GM18511 (cell line): ENCODE measurements around the gene SDCBP2.

Experiments used
- ATAC-seq: cut with Tn5 transposase; IDR thresholded peaks from one replicate; pipeline ENCODE4 v1.9.1; 2021; ENCODE audit warnings: mild to moderate bottlenecking, moderate library complexity; ENCODE audit not compliant: unreplicated experiment

SDCBP2 gene

DNA sequence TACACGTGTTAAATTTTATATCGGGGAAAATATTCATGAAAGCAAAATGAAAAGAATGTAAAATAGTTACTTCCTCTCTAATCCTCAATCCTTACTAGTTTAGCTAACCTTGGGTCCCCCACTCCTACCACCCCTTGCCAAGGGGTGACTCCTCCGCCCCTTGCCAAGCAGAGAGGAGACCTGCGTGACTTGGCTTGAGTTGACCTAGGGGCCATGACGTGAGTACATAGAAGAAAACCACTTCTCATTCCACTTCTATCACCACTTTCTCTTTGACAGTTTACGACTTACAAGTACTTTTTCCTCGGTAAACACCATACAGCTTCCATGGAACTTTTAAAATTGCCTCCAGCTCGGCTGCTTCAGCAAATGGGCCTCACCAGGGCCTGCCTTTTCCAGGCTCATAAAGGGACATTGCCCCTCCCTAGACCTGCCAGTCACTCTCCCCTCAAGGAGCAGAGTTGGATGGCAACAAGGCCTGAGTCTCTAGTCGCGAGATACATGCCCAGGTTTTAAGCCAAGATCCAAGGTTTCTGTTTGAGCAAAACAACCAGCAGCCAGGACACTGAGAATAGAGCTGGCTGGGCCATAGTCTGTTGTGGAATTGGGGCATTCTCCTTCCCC lies 29.9 kb downstream of the SDCBP2 start:
- ATAC-seq: no peak

- ATAC-seq: no peak
Measured at GRCh38 chr20:1298166-1298565, 30.8 kb downstream of the SDCBP2 start.

DNA sequence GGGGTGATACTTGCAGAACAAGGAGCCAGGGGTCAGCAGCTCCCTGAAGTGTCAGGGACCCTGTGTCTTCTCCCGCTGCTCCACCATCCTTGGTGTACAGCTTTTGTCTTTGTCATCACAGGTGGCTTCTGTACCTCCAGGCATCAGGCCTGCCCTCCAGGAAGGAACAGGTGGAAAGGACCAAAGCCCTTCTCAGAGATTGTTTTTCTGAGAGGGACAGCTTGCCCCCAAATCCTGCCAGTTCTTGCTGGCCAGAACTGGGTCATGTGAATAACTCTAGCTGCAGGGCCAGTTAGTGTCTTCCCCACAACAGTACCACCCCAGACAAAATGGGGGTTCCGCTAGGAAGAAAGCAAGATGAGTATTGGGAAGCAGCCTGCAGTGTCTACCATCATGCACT lies 31.5 kb downstream of the SDCBP2 start:
- ATAC-seq: no peak

DNA sequence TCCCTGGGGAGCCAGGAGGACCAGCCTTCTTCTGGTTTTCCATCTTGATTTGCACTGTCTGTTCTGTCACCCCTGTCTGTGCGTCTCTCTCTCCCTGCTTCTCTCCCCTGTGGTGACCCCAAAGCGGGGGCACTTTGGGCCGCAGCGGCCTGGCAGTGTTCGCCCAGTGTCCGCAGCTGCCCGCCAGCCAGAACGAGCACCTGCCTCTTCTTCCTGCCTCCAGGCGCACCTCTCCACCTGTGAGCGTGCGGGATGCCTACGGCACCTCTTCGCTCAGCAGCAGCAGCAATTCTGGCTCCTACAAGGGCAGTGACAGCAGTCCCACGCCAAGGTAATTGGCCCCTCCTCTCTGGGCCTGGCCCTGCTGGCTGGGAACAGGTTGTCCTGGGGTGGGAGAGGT lies 32.0 kb downstream of the SDCBP2 start:
- ATAC-seq: no peak

DNA sequence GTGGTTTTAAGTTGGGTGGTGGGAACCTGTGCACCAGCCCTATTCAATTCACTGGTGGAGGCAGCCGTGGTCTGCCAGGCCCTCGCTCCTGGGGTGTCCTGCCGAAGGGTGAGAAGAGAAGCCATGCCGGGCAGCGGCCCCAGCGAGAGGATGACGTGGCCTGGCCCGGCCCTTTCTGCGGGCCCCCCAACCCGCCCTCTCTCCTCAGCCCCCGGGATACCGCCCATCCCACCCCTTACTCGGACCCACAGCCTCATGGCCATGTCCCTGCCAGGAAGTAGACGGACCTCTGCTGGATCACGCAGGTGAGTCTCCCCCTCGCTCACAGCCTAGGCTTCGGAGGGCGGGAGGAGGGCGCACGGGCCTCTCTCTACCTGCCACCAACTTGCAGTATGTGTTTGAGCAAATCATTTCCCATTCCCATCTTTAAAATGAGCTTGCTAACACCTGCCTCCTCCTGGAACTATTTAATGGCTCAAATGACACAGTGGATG lies 32.8 kb downstream of the SDCBP2 start:
- no peak for ATAC-seq

DNA sequence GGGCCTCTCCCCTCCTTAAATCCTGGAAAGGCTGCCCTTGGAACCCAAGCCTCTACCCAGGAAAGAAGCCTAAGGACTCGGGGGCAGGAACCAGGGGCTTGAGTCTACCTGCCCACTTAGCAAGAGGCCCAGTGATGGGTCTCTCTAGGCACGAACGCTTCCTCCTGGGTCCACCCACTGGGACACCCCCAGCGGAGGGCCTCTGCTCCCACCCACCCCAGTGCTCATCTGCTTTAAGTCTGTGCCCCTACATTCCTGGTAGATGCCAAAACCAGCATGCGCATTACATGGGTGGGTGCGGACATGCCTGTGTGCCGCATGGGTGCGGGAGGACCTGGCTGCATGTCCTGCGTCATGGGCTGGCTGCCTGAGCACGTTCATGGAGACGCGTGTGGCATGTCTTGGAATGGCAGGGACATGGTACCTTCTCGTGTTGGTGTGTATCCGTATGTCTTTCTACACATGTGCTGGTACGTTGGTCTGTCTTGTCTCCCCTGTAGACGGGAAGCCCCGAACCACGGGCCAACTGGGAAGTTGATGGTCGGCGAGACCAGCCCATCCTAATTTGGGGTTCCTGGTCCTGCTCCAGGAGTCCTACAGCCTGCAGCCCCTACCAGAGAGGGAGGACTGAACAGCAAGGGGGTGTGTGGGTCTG lies 33.5 kb downstream of the SDCBP2 start:
- ATAC-seq: no peak

DNA sequence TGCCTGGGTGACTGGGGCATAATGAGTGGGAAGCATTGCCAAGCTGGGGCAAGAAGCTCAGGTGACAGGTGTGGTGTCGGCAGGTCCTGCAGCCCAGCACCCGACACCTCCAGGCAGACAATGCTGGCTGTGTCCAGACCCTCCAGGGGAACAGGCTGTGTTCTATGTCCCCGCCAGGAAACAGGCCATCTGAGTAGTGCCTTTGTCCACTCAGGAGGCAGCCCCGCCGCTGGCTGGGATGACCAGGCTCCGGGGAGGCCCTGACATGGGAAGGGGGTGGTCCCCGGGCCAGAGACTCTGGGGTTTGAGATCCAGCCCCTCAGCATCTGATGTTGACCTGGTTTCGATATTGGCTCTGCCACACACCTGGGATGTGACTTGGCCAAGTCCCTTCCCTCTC lies 34.4 kb downstream of the SDCBP2 start:
- no peak for ATAC-seq

DNA sequence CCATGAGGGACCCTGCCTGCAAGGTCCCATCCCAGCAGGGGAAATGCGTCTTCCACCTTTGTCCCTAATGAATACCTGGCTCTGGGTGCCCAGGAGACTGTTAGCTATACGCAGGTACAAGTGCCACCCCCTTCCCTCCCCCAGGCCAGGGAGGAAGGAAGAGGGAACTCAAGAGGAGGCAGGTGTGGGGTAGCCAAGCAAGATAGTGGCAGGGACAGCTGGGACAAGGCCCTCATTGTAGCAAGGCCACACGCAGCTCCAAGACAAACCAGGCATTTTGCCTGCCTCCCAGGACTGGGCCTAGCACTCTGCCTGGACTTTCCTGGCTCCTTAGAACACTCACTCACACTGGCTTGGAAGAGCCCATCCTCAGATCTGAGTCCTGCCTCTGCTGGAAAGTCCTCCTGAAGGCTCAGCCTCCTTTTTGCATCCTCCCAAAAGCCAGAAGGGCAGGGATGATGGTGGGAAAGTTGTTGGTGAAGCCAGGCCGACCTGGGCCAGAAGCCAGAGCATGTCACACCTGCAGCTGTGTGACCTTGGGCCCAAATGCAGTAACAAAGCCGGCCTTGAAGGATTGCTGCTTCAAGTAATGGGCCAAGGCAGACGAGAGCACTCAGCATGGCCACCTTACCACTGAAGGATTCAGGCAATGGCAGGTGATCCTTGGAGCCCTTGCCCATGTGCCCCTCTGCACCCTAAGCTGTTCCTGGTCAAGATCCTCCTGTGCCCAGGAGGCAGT lies 35.1 kb downstream of the SDCBP2 start:
- no peak for ATAC-seq

- ATAC-seq: no peak
Measured at GRCh38 chr20:1292620-1293019, 36.3 kb downstream of the SDCBP2 start.

DNA sequence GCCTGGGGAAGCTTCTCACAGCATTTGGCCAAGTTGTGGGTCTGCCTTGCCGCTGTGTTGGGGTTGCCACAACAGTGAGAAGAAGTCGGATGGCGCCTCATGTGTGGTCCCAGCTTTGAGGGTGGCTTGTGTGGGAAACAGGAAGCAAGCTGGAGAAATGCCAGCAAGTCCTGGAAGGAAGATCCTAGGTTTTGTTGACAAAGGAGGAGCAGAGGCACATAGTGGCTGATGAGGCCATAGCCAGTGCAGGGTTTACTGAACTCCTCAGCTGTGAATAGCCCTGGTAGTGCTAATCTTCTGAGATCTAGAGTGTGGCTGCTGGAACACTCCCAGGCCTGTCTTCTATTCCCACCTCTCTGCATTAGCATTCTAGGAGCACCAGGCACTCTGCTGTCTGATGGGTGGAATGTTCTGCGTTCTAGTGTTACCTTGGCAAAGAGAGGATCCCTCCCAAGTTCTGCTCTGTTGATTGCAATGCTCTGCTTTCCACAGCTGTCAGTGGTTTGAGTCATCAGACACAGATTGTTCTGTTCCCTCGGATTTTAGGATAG lies 37.7 kb downstream of the SDCBP2 start:
- no peak for ATAC-seq

DNA sequence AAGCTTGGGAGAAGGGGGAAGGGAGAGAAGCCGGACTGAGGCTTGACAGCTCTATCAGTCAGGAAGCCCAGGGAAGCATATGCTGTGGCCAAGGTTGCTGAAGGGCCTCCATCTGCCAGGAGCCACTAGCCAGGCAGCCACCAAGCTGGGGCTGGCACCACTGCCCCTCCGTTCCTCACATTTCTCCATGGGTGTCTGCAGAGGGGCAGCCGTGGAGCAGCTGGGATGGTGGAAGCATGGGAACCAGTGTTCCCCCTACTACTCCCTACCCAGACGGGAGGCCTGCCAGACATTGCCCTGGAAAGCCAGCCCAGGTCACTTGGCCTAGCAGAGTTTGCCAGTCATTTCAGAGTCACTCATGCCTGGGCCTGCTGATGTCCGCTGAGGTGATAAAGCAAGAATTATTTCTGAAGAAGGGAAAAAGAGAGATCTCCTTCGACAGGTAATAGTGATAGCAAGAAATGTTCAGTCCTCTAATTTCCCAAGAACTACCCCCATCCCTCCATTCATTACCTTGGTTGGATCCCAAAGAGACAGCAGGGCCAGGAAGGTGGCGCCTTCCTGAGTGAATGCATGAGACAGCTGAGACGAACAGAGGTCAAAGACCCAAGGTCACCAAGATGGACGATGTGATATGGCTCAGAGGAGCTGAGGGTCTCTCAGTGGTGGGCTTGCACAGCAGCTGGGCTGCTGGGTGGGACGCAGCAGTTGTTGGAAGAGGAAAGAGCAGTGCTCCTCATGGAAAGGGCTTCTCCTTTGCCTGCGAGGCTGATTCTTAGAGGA lies 41.0 kb downstream of the SDCBP2 start:
- no peak for ATAC-seq

DNA sequence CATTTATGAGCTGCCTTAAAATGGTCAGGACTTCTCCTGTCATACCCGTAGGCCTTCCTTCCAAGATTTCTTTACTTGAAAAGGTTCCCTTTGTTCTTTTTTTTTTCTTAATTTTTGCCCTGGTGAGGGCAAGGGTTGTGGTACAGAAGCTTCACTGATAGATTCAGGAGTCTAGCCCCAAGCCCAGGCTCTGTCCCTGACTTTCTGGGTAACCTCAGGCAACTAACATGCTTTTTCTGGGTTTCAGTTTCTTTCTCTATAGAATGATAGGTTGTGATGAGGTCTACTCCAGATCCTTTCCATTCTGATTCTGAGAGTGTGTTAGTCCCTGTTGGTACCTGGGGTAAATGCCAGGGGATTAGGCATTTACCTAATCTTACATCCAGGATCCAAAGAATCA lies 41.6 kb downstream of the SDCBP2 start:
- no peak for ATAC-seq

DNA sequence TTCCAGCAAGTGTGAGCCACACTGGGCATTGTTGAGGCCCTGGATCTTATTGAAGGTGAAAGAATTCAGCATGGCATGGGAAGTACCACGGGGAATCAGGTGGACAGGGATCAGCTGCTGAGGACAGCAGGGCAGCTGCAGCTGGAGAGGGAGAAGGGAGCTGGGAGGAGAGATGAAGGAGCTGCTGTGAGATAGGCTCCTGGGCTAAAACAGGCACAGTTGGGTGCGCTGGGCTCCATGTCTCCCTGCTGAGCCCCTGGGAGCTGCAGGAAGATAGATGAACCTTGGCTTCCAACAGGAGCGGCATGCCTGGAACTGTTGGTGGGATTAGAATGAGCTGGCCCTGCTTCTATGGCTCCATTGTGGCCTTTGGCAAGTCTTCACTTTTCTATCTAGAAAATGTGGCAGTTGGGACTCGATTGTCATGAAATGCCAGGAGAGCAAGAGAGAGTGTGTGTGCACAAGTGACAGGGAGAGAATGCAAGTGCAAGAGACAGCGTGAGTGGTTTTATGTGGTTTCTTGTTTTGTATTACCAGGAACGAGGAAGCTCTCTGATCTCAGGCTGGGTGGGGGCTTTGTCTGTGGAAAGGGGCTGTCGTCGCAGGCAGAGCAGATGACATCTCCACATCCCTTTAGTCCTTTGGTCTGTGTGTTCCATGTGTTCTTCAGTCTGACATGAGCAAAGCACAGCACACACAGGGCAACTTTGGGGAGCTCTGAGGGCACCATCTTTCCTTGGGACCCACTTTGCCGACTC lies 42.5 kb downstream of the SDCBP2 start:
- no peak for ATAC-seq

DNA sequence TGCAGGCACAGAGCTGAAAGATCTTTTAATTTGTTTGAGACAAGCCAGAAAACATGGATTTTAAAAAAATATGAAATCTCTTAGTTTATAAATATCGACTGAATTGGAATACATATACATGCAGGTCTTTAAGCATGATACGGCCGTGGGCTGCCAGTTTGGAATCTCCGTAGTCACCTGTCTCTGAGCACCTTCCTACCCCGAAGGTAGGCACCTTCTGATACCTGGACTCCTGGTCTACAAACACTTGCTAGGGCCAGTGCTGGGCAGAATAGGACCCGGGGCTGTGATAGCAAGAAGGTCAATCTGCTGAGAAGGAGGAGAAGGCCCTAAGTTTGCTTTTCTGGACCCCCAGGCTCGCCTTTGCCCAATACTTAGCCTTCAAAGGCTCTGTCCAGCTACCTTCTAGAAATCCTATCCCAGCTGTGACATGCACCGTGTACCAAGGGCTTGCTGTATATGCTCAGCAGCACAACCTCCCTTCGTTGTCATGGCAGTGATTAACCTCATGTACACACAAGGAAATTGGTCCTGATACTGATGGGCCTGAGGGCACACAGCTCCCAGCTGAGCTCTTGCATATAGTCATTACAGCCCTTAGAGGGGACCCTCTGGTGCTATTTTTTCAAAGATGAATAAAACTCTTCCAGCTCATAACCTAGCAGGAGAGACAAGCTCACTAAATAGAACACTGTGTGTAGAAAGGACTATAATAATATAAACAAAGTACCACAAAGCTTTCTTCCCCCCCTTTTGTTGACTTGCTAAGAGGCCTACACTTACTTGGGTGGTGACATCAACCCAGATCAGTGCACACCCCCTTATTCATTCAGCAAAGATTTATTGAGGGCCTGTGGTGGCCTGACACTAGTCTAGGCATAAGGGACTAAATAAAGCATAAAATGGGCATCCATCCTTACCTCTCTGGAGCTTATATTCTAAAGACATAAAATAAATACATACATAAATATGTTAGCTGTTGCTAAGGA lies 45.1 kb downstream of the SDCBP2 start:
- no peak for ATAC-seq

DNA sequence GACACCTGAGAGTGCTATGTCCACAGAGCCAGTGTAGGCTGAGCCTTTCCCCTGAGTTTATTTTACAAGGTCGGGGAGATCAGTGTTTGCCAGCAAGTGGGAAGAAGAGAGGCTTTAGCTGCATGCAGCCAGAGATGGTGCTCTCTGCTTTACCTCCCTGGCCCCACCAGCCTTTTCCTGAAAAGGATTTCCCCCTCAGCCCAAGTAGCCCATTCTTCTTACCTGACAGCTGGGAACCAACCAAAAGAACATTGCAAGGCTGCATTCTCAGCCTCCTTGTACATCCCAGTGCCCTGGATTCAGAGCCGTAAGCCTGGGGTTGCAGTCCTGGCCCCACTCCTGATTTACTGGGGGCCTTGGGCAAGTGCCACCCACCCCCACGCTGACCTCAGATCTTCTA lies 46.0 kb downstream of the SDCBP2 start:
- ATAC-seq: no peak

DNA sequence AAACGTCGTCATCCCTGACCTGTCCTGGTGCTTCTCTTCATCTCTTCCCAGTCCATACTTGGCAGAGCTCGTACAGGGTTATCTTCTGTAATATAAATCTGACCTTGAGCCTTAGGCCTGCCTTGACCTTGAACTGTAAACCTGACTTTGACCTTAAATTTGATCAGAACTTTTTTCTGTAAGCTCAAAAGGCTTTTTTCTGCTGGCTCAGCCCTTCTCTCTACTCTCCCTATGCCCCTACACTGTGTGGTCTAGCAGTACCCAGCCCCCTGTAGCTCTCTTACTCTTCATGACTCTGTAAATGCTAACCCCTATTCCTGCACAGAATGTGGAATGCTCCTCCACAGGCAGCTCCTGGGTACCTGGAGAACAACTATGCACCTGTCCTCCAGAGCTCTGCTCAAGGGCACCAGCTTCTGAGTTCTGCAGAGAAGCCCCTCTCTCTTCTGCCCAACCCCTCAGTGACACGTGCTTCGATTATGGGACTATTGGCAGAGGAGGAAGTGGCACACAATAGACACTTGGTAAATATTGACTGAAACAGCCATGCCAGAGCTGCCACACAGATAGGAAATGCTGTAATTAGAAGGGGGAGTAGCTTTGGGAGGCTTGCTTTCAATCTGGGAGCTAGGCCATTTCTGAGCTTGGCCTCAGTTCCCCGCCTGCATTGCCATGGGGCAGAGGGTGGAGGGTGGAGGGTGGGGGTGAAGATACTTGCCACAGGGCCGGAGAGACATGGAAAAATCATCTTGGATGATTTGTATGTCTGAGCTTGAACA lies 47.5 kb downstream of the SDCBP2 start:
- no peak for ATAC-seq

- no peak for ATAC-seq
Measured at GRCh38 chr20:1280195-1281102, 48.5 kb downstream of the SDCBP2 start.
